Vagina (tissue), 2 donors: ENCODE results near the gene TNFRSF13B. TPM values are rescaled to one million over a fixed set of nuclear protein-coding genes. Genes with fewer than 3 reads are reported as not detected.

ENCODE experiments used
- DNase-seq, 2 donors: peaks; one replicate each; pipeline ENCODE4 v3.0.0-alpha.2; 2017; ENCODE audit errors: extremely low spot score in 2 of 2
- H3K27ac ChIP-seq: fragments of 200-600 bp; sonication (generic); one replicate; pipeline ENCODE4 v1.5.1; 2019
- H3K27me3 ChIP-seq: fragments of 200-600 bp; sonication (generic); one replicate; pipeline ENCODE4 v1.5.1; 2019
- H3K36me3 ChIP-seq, 2 donors: fragments of 200-600 bp; sonication (generic); one replicate each; pipeline ENCODE4 v1.5.1; 2017 to 2019
- H3K4me1 ChIP-seq: fragments of 200-600 bp; sonication (generic); one replicate; pipeline ENCODE4 v1.5.1; 2019
- H3K4me3 ChIP-seq, 2 donors: fragments of 200-600 bp; sonication (generic); 1 replicate in 1 of 2; 2 replicates in 1 of 2; pipeline ENCODE4 v1.5.1; 2016 to 2019
- H3K9me3 ChIP-seq: fragments of 200-600 bp; sonication (generic); one replicate; pipeline ENCODE4 v1.5.1; 2019
- CTCF ChIP-seq, 3 experiments: fragments of 450-650 bp in 2 of 3; fragments of 200-600 bp in 1 of 3; sonication (generic) in 1 of 3; IDR thresholded peaks; one replicate each; pipeline ENCODE4 v1.5.1; 2017 to 2019; ENCODE audit warnings: antibody characterized with exemption in 3 of 3, mild to moderate bottlenecking in 2 of 3, moderate library complexity in 2 of 3
- POLR2A ChIP-seq, 2 donors: fragments of 450-650 bp; IDR thresholded peaks; one replicate each; pipeline ENCODE4 v1.6.1; 2017; ENCODE audit warnings: antibody characterized with exemption in 2 of 2, mild to moderate bottlenecking in 2 of 2, moderate library complexity in 2 of 2
- POLR2AphosphoS5 ChIP-seq, 2 donors: sonication (generic); formaldehyde crosslinking; IDR thresholded peaks; one replicate each; pipeline ENCODE4 v1.9.0; 2017; ENCODE audit warnings: antibody characterized with exemption in 2 of 2, mild to moderate bottlenecking in 2 of 2, low read depth in 1 of 2; ENCODE audit not compliant: insufficient read depth in 1 of 2
- intact Hi-C: fragments of 100-400 bp; cut with DNase I; formaldehyde crosslinking; loops from one replicate; pipeline ENCODE4 v1.15.1; 2023
- total RNA-seq: library from RNA; depleted of rRNA; stranded (reverse); fragments of >200 nt; gene quantifications from one replicate; pipeline ENCODE4 v1.2.3, GENCODE V29; 2016

TNFRSF13B gene
- total RNA-seq, 1 donor from 2014 or later: not detected

- Histone ChIP-seq H3K27ac (no peak overlapping the region), H3K36me3 (no peaks in the 10 kb centered on the region), H3K27me3 (no peaks in the 10 kb centered on the region), H3K9me3 (no peaks in the 10 kb centered on the region), H3K4me1 (no peaks in the 10 kb centered on the region), H3K4me3 (no peak overlapping the region)
- intact Hi-C loops: no loop called here
- no peak for DNase-seq
- TF ChIP-seq POLR2A (IDR thresholded peaks at IDR 0.05) (no peak), POLR2AphosphoS5 (IDR thresholded peaks at IDR 0.05; ENCODE audit: insufficient read depth in 1 of 2, low read depth in 1 of 2) (no peak), CTCF (IDR thresholded peaks at IDR 0.05) (no peak)
These were observed 37.7 kb downstream of the TNFRSF13B start for GRCh38 chr17:16934133-16934795.

- H3K27me3 ChIP-seq: no peaks in the 10 kb centered on the region
- no peak for DNase-seq
- H3K27ac ChIP-seq: no peak overlapping the region
- H3K9me3 ChIP-seq: no peaks in the 10 kb centered on the region
- TF ChIP-seq POLR2A (IDR thresholded peaks at IDR 0.05): no peak
- TF ChIP-seq CTCF (IDR thresholded peaks at IDR 0.05): no peak
- no peak for TF ChIP-seq POLR2AphosphoS5 (IDR thresholded peaks at IDR 0.05; ENCODE audit: insufficient read depth in 1 of 2, low read depth in 1 of 2)
- no peak overlapping the region for H3K4me3 ChIP-seq
- H3K36me3 ChIP-seq: no peaks in the 10 kb centered on the region
- no peaks in the 10 kb centered on the region for H3K4me1 ChIP-seq
- intact Hi-C loops: no loop called here
These were observed 38.4 kb downstream of the TNFRSF13B start for GRCh38 chr17:16933317-16934132.

- Histone ChIP-seq H3K4me1 (no peaks in the 10 kb centered on the region), H3K27me3 (no peaks in the 10 kb centered on the region), H3K36me3 (no peaks in the 10 kb centered on the region), H3K27ac (no peak overlapping the region), H3K4me3 (no peak overlapping the region), H3K9me3 (no peaks in the 10 kb centered on the region)
- intact Hi-C loops: no loop called here
- TF ChIP-seq POLR2AphosphoS5 (IDR thresholded peaks at IDR 0.05; ENCODE audit: insufficient read depth in 1 of 2, low read depth in 1 of 2) (no peak), POLR2A (IDR thresholded peaks at IDR 0.05) (no peak), CTCF (IDR thresholded peaks at IDR 0.05) (no peak)
- DNase-seq: no peak
These were observed 39.3 kb downstream of the TNFRSF13B start for GRCh38 chr17:16932611-16933010.

GRCh38 chr17:16932156-16932555 is 39.8 kb downstream of the TNFRSF13B start:
- intact Hi-C loops: no loop called here
- Histone ChIP-seq H3K4me1 (no peaks in the 10 kb centered on the region), H3K4me3 (no peak overlapping the region), H3K27ac (no peak overlapping the region), H3K9me3 (no peaks in the 10 kb centered on the region), H3K36me3 (no peaks in the 10 kb centered on the region), H3K27me3 (no peaks in the 10 kb centered on the region)
- no peak for DNase-seq
- TF ChIP-seq CTCF (IDR thresholded peaks at IDR 0.05) (no peak), POLR2A (IDR thresholded peaks at IDR 0.05) (no peak), POLR2AphosphoS5 (IDR thresholded peaks at IDR 0.05; ENCODE audit: insufficient read depth in 1 of 2, low read depth in 1 of 2) (no peak)
